ENCODE measurements around the gene NKD2.

Gene NKD2

DNA sequence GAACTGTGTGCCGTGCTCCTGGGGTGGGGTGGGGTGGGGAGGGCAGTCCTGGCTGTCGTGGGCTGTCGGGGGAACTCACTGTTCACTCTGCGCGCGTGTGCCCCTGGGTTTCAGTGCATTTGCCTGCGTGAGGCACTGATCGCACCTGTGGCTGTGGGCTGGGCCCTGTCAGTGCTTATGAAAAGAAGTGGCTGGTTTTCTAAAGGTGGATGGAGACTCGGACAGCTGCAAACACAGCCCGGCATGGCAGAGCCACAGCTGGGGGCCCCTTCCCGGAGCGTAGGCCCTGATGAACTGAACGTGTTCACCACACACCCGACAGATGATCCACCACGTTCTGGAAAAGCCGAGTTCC lies 42.7 kb downstream of the NKD2 start:
- no peak overlapping the region for H3K27ac ChIP-seq
- TF ChIP-seq ZFX (IDR thresholded peaks at IDR 0.05) (no peak), CTCF (conservative IDR thresholded peaks at IDR 0.05) (no peak)

- no peak for TF ChIP-seq ZFX (IDR thresholded peaks at IDR 0.05)
- no peak for TF ChIP-seq CTCF (conservative IDR thresholded peaks at IDR 0.05)
Measured at GRCh38 chr5:1052076-1052475, 43.5 kb downstream of the NKD2 start.

DNA sequence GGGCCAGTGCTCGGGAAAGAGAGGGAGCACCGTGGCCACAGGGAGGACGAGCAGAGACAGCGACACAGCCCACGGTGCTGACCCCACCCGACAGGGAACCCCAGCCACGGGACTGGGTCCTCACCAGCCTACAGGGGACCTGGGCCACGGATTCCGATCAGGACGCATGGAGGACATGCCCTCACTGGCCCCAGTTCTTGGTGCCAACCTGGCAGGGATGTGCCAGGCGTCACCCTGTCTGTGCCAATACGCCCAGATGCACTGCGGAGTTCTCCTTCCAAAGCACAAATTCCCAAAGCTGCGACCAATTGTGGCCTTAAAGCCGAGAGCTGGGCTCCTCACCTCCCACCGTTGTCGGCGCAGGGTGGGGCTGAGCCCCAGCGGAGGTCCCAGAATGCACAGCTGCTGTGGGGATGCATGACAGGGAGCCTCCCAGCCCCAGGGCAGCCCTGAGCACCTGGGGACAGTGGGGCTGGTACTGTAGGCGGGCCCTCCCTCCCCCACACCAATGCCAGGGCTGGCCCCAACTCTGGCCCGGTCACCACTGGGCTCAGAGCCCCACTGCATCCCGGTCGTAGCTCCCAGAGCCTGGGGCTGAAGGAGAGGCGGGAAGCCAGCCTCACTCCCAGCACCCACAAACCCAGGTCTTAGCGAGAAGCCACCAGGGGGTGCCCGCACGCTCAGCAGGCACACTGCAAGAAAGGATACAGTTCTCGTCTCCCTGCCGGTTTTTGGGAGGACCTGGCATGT lies 44.2 kb downstream of the NKD2 start:
- no peak for TF ChIP-seq ZFX (IDR thresholded peaks at IDR 0.05)
- no peak for TF ChIP-seq CTCF (conservative IDR thresholded peaks at IDR 0.05)
- H3K27ac ChIP-seq = no peak overlapping the region

More at GRCh38 chr5:1052076-1052475, 43.5 kb downstream of the NKD2 start:
- no peak overlapping the region for H3K27ac ChIP-seq

- no peak overlapping the region for H3K27ac ChIP-seq
- no peak for TF ChIP-seq ZFX (IDR thresholded peaks at IDR 0.05)
- no peak for TF ChIP-seq CTCF (conservative IDR thresholded peaks at IDR 0.05)
Measured at GRCh38 chr5:1053391-1054017, 44.9 kb downstream of the NKD2 start.

DNA sequence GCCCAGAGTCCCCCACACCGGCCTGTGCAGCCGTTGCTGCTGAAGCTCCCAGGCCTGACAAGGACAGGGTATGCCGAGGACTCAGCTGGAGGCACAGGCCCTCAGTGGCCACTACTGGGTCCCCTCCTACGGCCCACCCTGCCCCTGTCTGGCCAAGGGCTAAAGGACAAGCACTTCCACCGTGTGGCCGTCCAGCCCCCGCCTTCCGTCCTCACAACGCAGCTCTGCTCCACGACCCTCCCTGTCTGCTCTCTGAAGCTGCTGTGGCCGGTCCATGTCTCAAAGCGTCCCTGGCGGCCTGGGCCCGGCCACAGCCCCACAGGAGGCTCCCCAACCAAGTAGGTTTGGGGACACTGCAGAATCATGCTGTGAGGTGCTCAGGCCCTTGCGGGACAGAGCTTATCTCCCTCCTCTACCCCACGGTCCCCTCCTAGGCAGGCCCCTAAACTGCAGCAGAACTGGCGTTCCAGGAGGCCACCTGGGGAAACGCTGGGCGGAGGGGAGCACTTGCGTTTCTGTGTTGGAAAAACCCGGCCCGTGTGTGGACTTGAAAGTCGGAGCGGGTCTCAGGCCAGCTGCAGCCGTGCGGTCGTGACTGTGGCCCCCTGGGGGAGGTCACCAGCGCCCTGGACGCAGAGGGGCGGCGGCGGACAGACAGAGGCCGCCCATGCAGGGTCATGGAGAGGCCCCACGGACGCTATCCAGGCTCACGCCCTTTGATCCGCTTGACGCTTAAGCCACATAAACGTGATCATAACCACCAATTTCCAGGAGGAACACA lies 45.6 kb downstream of the NKD2 start:
- H3K27ac ChIP-seq = no peak overlapping the region
- TF ChIP-seq ZFX (IDR thresholded peaks at IDR 0.05) (no peak), CTCF (conservative IDR thresholded peaks at IDR 0.05) (no peak)

GRCh38 chr5:1054799-1055775 lies 46.5 kb downstream of the NKD2 start:
- TF ChIP-seq ZFX (IDR thresholded peaks at IDR 0.05) (no peak), CTCF (conservative IDR thresholded peaks at IDR 0.05) (no peak)
- no peak overlapping the region for H3K27ac ChIP-seq

All from C4-2B (cell line).